Measurements from ENCODE around the gene TECPR1.
A peak's percentile ranks its signal among the peaks of the same experiment; 100 is the strongest.

Gene TECPR1

GRCh38 chr7:98283127-98283886, 31.3 kb upstream of the TECPR1 start:
- peak; percentile 30 for DNase-seq

- no peak for DNase-seq
Measured at GRCh38 chr7:98282703-98283102, 30.7 kb upstream of the TECPR1 start.

- DNase-seq, result no peak
Measured at GRCh38 chr7:98281757-98282606, 29.9 kb upstream of the TECPR1 start.

- peak; percentile 91 for DNase-seq
Measured at GRCh38 chr7:98280791-98281756, 29.0 kb upstream of the TECPR1 start, which contains the start of gene BRI3. TSS of gene BRI3 (plus strand) at chr7:98281686. CDS start at chr7:98281796, 110 bp downstream.

- no peak for DNase-seq
Measured at GRCh38 chr7:98280296-98280695, 28.3 kb upstream of the TECPR1 start.

GRCh38 chr7:98278936-98279335, 26.9 kb upstream of the TECPR1 start:
- DNase-seq, result no peak

GRCh38 chr7:98278408-98278807, 26.4 kb upstream of the TECPR1 start:
- no peak for DNase-seq

GRCh38 chr7:98276241-98276761, 24.3 kb upstream of the TECPR1 start:
- DNase-seq, result peak; percentile 32

- DNase-seq, result no peak
Measured at GRCh38 chr7:98267303-98267702, 15.3 kb upstream of the TECPR1 start.

GRCh38 chr7:98266840-98267239, 14.8 kb upstream of the TECPR1 start:
- DNase-seq, result peak; percentile 36

- peak; percentile 90 for DNase-seq
Measured at GRCh38 chr7:98265841-98266271, 13.8 kb upstream of the TECPR1 start.

GRCh38 chr7:98257701-98258100, 5.7 kb upstream of the TECPR1 start:
- no peak for DNase-seq

GRCh38 chr7:98256431-98256830, 4.4 kb upstream of the TECPR1 start:
- DNase-seq, result no peak

- DNase-seq, result no peak
Measured at GRCh38 chr7:98254951-98255610, 3.0 kb upstream of the TECPR1 start.

- no peak for DNase-seq
Measured at GRCh38 chr7:98254516-98254915, 2.5 kb upstream of the TECPR1 start.

- no peak for DNase-seq
Measured at GRCh38 chr7:98252425-98253054, 508 bp upstream of the TECPR1 start.

GRCh38 chr7:98251231-98251600, 816 bp downstream of the TECPR1 start:
- DNase-seq, result no peak

- no peak for DNase-seq
Measured at GRCh38 chr7:98250789-98251188, 1.2 kb downstream of the TECPR1 start.

- DNase-seq, result no peak
Measured at GRCh38 chr7:98249106-98249505, 2.9 kb downstream of the TECPR1 start.

- DNase-seq, result no peak
Measured at GRCh38 chr7:98248156-98248555, 3.9 kb downstream of the TECPR1 start.

- no peak for DNase-seq
Measured at GRCh38 chr7:98244871-98245270, 7.2 kb downstream of the TECPR1 start.

Data from fibroblast of skin of back (primary cell).